IPS DF 4.7 (cell line): ENCODE measurements around the gene A1BG.
"Not testable (repeated sequence)": the region's sequence is repeated elsewhere in the genome, so short reads cannot be mapped to it uniquely, and the experiment has no call there.

Experiments
- DNase-seq: peaks from one replicate; pipeline ENCODE4 v3.0.0-alpha.2; 2013; ENCODE audit warnings: low spot score; ENCODE audit errors: extremely low read depth

Gene A1BG

DNA sequence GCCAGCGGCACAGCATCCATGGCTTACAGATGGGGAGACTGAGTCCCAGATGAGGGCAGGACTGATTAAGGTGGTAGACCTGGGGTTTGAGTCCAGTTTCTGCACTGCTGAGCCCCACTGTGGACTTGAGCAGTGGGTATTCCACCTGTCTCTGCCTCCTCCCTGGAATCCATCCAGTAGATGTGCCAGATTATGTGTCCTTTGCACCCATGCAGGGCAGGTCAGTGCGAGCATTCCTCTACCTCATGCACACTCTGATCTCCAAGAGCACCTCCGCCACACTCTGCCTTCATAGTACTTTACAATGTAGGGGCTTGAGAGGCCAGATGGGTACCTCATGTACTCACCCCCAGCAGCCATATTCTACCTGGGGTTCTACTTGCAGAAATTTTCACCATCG, 16.5 kb downstream of the A1BG start:
- DNase-seq = no peak

DNA sequence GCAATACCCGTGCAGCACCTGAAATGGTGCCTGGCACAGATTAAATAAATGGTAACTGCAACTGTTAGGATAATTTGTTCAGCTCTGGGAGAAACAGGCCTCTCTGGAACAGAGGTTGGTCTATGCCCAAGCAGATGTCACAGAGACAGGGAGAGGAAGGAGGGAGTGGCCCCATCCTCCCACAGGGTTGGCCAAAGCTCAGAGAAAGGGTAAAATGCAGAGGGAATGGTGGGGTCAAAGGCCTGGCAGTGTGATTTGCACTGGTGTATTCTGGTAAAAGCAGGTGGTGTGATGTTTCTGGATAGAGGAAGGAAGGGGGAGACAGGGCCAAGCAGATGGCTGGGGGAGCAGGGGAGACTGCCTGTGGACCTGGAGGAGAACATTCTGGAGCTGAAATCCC, 17.1 kb downstream of the A1BG start:
- DNase-seq = no peak

DNA sequence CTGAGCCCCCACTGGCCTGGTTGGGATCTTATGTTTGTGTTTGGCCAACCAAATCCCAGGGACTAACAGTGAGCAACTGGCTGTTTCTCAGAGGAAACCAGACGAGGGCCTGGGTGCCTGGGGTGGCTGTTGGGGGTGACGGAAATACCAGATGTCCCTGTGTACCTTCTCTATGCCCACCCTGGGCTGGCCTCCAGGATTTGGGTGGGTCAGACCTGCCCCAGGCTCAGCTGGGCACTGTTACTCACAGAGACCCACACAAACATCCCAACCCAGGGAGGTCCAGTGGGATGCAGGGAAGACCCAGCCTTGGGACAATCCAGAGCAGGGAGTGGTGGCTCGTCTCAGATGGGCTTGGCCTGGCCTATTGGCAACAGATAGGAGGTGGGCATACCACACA, 17.7 kb downstream of the A1BG start:
- DNase-seq = no peak

DNA sequence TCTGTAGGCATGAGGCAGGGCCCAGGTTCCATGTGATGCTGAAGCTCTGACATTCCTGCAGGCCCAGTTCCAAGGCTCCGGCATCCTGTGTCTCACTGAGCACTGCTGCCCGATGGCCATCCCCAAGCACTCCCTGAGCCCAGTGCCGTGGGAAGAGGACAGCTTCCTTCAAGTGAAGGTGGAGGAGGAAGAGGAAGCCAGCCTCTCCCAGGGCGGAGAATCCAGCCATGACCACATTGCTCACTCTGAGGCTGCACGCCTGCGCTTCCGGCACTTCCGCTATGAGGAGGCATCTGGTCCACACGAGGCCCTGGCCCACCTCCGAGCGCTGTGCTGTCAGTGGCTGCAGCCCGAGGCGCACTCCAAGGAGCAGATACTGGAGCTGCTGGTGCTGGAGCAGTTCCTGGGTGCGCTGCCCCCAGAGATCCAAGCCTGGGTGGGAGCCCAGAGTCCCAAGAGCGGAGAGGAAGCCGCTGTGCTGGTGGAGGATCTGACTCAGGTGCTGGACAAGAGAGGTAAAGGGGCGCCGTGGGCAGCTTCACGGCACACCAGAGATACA, 18.5 kb downstream of the A1BG start:
- DNase-seq = no peak

DNA sequence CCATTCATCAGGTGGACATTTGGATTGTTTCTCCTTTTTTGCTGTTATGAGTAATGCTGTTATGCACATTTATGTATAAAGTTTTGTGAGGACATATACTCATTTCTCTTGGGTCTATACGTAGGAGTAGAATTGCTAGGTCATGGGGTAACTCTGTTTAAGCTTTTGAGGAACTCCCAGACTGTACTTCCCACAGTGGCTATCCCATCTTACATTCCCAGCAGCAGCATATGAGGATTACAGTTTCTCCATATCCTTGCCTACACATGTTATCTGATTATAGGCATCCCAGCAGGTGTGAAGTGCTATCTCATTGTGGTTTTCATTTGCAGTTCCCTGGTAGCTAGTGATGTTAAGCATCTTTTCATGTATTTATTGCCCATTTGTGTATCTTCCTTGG, 20.6 kb downstream of the A1BG start:
- no peak for DNase-seq

DNA sequence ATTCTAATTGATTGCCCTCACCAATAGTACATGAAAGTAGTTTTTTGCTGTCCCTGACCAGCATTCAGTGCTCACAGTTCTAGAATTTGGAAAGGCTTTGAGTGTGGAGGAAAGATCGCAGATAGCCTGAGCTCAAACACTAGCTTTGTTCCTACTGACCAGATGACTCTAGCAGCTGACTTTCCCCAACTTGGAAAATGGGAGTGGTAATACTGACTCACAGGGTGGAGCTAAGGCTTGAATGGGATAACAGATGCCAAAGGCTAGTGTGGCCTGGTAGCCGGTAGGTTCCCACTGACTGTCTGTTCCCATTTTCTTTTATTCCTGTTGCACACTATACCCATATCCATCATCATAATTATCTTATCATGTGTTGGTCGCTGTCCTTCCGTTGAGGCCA, 22.8 kb downstream of the A1BG start:
- DNase-seq = no peak

DNA sequence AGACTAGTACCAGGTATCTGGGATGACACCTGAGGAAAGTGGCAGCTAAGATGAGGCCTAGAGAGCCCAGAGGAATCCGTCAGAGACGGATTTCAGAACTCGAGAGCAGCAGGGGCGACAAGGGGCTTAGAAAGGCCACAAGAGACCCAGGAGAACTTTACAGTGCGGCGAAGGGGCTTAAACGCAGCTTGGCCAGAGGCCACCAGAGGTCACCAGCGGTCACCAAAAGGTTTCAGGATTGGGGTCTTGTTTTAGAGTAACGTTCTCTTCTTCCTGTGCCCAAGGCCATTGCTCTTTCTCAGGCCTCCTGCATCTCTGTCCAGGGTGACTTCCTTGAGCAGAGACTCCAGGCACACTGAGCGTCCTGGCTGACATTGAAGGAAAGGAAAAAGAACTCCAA, 24.3 kb downstream of the A1BG start:
- no peak for DNase-seq

DNA sequence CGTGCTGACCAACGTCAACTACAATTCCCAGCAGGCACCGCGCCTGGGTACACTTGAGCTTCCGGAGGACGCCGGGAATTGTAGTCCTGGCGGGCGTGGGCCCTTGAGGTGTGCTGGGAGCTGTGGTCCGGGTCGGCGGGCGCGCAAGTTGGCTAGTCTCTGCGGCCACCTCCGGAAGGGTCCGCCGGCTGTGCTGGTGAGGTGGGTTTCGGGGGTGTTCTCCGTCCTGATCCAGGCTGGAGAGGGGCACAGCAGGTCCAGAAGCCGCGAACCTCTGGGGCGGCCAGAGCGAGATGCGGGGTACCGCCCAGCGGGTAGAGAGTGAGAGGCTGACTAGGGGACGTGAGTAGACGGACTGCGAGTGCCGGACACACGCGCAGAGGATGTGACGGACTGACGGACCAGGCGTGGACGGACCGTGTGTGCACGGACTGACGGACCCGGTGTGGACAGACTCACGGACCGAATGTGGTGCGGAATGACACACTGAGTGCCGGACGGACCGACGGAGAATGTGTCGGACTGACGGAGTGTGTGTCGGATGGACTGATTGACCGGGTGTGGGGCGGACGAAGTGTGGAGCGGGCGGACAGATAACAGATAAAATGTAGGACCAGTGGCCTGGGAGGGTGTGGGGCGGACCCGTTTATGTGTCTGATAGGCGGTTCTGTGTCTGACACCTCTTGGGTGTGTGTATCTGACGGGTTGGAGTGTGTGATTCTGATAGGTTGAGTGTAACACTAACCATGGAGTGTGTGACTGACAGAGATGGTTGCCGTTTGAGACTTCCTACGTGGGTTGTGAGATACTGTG, 26.2 kb downstream of the A1BG start, which contains the start of gene ZSCAN22:
Gene ZSCAN22, plus strand, starts transcription at position 81 of the 813 bp plus-strand sequence. CDS start 7,809 bp downstream, outside the sequence.
- no peak for DNase-seq

DNA sequence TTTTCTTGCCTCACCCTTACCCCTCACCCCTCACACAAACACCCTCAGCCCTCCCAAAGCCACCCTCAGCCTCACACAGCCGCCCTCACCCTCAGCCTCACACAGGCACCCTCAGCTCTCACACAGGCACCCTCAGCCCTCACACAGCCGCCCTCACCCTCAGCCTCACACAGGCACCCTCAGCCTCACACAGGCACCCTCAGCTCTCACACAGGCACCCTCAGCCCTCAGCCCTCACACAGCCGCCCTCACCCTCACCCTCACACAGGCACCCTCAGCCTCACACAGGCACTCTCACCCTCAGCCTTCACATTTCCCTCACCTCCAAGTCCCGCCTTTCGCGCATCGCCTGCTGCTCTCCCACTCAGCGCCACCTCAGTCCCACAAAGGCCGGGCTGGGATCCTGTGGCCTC, 26.8 kb downstream of the A1BG start:
- DNase-seq = no peak

DNA sequence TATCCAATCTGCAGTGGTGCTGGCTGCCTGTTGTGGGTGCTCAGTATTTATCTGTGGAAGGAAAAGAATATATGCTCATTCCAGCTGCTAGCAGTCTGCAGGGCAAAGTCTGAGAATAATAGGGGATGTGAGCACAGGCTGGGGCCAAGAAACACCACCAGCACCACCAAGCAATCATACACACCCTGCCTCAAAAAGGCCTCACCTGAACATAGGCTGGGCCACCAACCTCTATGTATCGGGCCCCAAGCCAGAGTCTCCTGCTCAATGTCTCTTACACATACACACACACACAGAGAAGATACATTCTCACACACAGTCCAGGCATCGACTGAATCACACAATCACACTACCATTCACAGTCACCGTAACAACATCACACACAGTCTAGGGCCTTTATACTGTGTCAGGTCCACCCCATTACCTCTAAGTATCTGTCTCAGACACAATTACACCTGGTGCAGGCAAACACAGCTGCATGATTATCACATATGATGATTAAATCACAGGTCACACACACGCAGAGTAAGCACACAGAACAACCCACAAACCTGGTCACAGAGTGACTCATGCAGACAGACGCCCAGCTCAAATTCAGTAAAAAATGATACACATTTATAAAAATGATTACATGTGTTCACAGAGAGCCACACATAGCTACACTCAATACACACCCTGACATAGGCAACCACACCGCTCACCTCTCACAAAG, 27.8 kb downstream of the A1BG start:
- no peak for DNase-seq

DNA sequence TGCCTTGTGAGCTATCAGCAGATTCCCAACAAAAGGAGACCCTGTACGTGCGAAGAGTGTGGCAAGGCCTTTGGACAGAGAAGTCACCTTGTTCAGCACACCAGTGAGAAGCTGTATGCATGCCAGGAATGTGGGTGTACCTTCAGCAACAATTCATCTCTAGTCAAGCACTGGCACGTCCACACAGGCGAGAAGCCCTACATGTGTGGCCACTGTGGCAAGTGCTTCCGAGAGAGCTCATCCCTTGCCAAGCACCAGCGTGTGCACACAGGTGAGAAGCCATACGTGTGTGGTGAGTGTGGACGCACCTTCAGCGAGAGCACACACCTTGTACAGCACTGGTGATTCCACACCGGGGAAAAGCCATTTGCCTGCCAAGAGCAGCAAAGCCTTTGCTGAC, 34.1 kb downstream of the A1BG start:
- DNase-seq = no peak

DNA sequence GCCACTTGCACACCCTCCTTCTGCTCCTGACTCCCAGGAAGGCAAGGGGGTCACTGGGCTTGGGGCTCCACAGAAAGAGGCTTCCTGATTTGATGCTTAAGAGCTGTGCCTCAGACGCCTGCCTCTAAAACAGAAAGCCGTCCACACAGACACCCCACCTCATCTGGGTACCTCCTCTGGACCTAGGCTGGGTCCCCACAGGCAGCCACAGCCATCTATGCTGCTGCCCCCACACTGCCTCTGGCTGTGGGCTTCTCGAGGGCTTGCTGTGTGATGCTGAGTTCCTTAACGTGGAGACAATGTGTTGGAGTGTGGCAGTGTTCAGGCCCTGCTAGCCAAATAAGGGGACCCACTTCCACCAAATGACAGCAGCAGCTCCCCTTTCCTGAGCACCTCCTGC, 35.0 kb downstream of the A1BG start:
- no peak for DNase-seq

DNA sequence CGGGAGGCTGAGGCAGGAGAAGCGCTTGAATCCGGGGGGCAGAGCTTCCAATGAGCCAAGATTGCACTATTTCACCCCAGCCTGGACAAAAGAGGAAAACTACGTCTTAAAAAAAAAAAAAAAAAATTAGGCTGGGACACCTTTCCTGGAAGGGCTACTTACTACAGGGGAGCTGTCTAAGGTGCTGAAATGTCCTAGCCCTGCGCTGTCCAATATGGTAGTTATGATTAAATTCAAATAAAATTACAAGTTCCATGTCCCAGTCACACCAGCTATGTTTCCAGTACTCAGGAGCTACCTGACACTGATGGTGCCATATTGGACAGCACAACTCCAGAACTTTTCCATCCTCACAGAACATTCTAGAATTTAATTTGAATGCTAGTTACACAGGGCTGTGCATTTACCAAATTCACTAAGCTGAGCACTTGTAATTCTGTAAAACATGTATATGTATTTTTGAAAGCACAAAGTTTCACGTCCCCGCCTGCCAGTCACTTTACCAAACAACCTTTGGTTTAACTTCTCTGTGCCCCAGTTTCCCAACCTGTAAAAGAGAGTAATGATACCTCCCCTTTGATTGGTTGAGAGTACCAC, 35.7 kb downstream of the A1BG start:
- DNase-seq = no peak

DNA sequence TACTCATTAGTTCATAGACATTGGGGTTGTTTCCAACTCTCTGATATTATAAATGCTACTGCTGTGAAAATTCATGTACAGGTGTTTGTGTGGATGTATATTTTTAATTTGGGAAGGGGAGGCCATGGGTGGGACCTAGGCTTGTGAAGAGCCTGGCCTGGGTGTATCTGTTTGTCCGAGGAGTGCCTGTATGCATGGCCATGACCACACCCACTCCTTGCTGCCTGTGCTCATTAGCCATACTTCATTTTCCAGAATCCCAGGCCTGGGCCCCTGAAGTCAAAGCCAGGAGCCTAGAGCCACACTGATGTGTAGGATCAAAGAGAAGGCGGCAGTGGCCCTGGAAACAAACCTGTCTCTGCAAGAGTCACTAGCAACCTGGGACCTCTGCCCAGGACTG, 37.7 kb downstream of the A1BG start:
- DNase-seq = no peak

DNA sequence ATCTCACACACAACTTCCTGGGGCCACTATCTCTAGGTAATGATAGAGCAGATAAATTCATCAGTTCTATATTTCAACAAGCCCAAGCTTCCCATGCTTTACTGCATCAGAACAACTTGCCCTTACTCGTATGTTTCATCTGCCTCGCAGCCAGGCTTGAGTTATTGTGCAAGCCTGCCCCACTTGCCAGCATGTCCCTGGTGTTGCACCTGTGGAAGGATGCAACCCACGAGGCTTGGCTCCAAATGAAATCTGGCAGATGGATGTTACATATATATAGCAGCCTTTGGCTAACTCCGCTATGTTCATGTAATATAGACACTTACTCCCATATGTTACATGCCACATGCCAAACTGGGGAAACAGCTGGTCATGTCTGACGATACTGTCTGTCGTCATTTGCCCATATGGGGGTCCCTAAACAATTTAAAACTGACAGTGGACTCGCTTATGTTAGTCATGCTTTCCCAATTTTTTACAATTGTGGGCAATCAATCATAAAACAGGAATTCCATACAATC, 41.9 kb downstream of the A1BG start:
- DNase-seq = no peak

DNA sequence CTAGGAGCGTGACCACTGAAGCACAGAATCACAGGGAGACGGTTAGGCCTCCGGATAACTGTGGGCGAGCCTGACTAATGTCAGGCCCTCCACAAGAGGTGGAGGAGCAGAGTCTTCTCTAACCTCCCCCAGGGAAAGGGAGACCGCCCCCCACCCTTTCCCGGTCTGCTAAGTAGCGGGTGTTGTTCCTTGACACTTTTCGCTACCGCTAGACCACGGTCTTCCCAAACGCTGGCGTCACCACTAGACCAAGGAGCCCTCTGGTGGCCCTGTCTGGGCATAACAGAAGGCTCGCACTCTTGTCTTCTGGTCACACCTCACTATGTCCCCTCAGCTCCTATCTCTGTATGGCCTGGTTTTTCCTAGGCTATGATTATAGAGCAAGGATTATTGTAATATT, 42.6 kb downstream of the A1BG start:
- not testable (repeated sequence) for DNase-seq

DNA sequence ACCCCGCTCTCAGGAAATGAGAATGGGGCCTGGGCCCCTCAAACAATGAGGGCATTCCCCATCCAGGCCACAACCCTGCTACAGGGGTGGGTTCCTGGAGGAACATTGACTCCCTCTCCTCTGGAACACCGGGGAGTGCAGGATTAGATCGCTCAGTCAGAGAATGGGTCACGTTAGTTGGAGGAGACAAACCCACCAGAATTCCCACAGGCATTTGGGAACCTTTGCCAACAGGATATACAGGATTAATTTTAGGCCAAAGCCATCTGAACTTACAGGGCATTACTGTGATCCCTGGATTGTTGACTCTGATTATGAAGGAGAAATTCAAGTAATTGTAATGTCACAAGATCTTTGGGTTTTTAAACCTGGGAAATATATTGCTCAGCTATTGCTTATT, 45.6 kb downstream of the A1BG start:
- no peak for DNase-seq

DNA sequence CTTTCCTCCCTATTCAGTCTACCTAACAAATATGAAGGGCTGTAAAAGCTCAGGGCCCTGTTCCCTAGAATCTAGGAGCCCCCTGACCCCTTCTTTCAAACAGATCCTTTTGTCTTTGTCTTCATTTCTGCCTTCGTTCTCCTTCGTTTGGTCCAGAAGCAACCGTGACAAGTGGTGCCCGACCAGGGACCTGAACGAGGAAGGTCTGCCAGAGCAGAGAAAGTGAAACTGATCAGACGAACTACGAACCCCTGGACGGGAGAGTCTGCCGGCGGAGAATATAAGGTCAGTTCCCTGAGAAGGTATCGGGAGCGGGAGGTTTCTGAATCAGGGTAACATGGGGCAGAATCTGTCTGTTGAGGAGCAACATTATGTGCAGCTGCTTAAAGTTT, 47.4 kb downstream of the A1BG start:
- DNase-seq = no peak

DNA sequence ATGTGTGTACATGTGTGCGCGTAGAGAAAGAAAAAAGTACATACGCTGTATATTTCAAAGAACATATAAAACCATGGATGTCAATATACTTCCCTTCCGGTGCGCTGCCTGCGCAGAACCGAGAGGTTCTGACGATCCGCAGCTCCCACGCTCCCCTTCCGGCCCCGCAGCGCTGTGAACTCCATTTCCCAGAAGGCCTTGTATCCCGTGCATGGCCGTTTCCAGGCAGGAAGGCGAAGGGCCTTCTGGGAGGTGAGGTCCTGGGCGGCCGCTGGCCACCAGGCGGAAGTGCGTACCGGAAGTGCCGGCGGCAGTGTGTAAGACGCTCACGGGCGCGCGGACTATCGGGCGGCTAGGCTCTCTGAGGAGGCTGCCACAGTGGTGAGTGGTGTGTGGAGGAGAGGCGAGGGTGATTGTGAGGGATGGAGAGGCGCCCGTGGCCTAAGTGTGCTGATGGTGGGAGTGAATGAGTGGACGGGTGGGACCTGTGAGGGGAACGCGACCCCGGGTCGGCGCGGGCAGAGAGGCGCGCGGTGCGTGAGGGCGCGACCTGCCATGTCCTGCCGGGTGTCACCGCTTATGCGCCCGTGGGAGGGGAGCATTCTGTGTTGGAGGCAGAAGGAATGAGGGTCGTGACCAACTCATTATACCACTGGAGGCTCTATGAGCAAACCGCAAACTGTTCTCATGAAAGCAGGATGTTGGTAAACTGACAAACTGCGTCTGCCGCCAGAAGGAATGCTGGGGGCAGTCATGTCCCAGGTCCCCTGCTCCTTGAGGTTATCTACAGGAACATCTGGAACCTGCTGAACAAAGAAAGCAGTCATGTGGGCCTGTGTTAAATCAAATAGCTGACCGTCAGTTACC, 48.0 kb downstream of the A1BG start, which contains the start of gene ERVK3-1:
Gene ERVK3-1, plus strand, starts transcription at position 313 of the 867 bp plus-strand sequence. CDS start 6,792 bp downstream, outside the sequence.
- no peak for DNase-seq

DNA sequence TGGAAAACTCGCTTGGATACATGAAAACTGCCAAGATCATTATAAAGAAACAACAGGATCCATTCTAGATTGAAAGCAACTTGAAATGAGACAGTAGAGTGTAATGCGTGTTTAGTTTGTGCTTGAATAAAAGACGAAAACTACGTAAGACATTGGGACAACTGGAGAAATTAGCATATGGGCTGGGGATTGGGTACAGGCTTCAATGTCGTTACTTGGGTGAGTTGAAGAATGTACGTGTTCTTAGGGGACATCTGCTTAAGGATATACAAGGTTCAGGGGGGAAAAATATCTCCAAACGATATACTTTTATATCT, 48.6 kb downstream of the A1BG start:
- no peak for DNase-seq

DNA sequence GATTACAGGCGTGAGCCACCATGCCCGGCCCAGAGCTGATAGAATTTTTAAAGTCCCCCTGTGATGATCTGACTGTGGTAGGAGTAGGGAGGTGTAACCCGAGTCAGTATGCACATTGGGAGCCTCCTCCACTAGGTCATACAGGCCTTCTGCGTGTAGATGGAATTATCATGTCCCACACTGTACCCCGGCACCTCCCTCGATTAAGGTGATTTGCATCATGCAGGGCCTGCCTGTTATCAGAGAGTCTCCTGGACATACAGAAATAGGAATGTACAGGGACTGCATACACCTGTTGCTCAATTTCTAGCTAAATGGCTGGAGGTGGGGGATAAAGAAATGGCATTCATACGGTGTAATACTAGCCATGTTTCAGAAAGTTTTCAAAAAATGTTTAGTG, 49.0 kb downstream of the A1BG start:
- no peak for DNase-seq
